B cell (primary cell): Measurements from ENCODE around the gene IKZF1. TPM values are rescaled to one million over a fixed set of nuclear protein-coding genes. Genes with fewer than 3 reads are reported as not detected.

Experiments
- ATAC-seq: fragments of 200-7000 bp; cut with Tn5 transposase; one replicate; pipeline ENCODE4 v1.10.0; 2021; ENCODE audit warnings: low read depth, mild to moderate bottlenecking, moderate number of reproducible peaks, moderate library complexity
- CTCF ChIA-PET: fragments of 350-600 bp; sonication (Branson Sonifier 250); formaldehyde crosslinking; loops from one replicate; lab custom pipeline; 2021; ENCODE audit warnings: antibody characterized with exemption, inconsistent platforms; lab: Charles Lee
- POLR2A ChIA-PET: fragments of 350-600 bp; sonication (Branson Sonifier 250); formaldehyde crosslinking; loops from one replicate; lab custom pipeline; 2021; ENCODE audit warnings: antibody characterized with exemption; lab: Charles Lee
- DNase-seq: peaks from one replicate; pipeline ENCODE4 v3.0.0; 2013
- H2AFZ ChIP-seq: 2 replicates; pipeline ENCODE4 v1.6.1; 2012; ENCODE audit warnings: mild to moderate bottlenecking, low read depth, low read length; ENCODE audit not compliant: insufficient read depth, poor library complexity, severe bottlenecking
- H3K27ac ChIP-seq, 2 donors: 1 replicate in 1 of 2; 2 replicates in 1 of 2; pipeline ENCODE4 v1.5.1; 2012 to 2013; ENCODE audit warnings: low read length in 2 of 2, mild to moderate bottlenecking in 2 of 2, moderate library complexity in 1 of 2
- H3K27me3 ChIP-seq, 4 experiments: fragments of 200-600 bp in 1 of 4; sonication (generic) in 1 of 4; replicated peaks in 1 of 4; 1 replicate in 2 of 4; 2 replicates in 2 of 4; pipeline versions ENCODE4 v1.6.1 to v1.7.0; 2013 to 2016; ENCODE audit warnings: low read length in 3 of 4, mild to moderate bottlenecking in 2 of 4, mixed read lengths in 1 of 4, moderate library complexity in 1 of 4; ENCODE audit not compliant: insufficient read depth in 4 of 4, control insufficient read depth in 3 of 4; ENCODE audit errors: control extremely low read depth in 1 of 4
- H3K36me3 ChIP-seq, 2 experiments: replicated peaks in 1 of 2; 1 replicate in 1 of 2; 2 replicates in 1 of 2; pipeline versions ENCODE4 v1.6.1 to v1.7.1; 2013; ENCODE audit warnings: low read length in 1 of 2; ENCODE audit not compliant: insufficient read depth in 2 of 2, control insufficient read depth in 1 of 2; ENCODE audit errors: control extremely low read depth in 1 of 2, extremely low read depth in 1 of 2
- H3K4me1 ChIP-seq, 2 donors: fragments of 200-600 bp in 1 of 2; sonication (generic) in 1 of 2; 1 replicate in 1 of 2; 2 replicates in 1 of 2; pipeline versions ENCODE4 v1.5.1 to v1.6.1; 2013 to 2017; ENCODE audit warnings: low read length in 2 of 2; ENCODE audit not compliant: control insufficient read depth in 2 of 2, insufficient read depth in 2 of 2
- H3K4me2 ChIP-seq: replicated peaks from 2 replicates; pipeline ENCODE3; 2012; ENCODE audit warnings: mild to moderate bottlenecking, low read depth, low read length; ENCODE audit not compliant: poor library complexity, severe bottlenecking
- H3K4me3 ChIP-seq, 5 experiments: fragments of 200-600 bp in 1 of 5; sonication (generic) in 1 of 5; 1 replicate in 3 of 5; 2 replicates in 2 of 5; pipeline versions ENCODE4 v1.5.1 to v1.7.0; 2011 to 2016; ENCODE audit warnings: low read length in 4 of 5, mild to moderate bottlenecking in 4 of 5, low read depth in 2 of 5, control low read depth in 1 of 5, moderate library complexity in 1 of 5; ENCODE audit not compliant: insufficient read depth in 1 of 5; ENCODE audit errors: control extremely low read depth in 1 of 5, extremely low read depth in 1 of 5
- H3K79me2 ChIP-seq: fragments of 200-600 bp; sonication (generic); one replicate; pipeline ENCODE4 v1.6.0; 2016; ENCODE audit warnings: low read length; ENCODE audit not compliant: control insufficient read depth, insufficient read depth
- H3K9ac ChIP-seq: fragments of 200-600 bp; sonication (generic); 2 replicates; pipeline ENCODE4 v1.6.1; 2017; ENCODE audit warnings: mild to moderate bottlenecking, low read length, moderate library complexity
- H3K9me3 ChIP-seq, 3 donors: one replicate each; pipeline versions ENCODE4 v1.6.1 to v1.7.1; 2013; ENCODE audit warnings: low read length in 2 of 3; ENCODE audit not compliant: control insufficient read depth in 2 of 3, insufficient read depth in 1 of 3; ENCODE audit errors: control extremely low read depth in 1 of 3
- H4K20me1 ChIP-seq: 2 replicates; pipeline ENCODE4 v1.6.0; 2012; ENCODE audit warnings: mild to moderate bottlenecking, low read length; ENCODE audit not compliant: insufficient read depth, control insufficient read depth, poor library complexity, severe bottlenecking
- H3K27ac Mint-ChIP-seq: one replicate; pipeline ENCODE4 v1.8.0; 2021; ENCODE audit warnings: mixed read lengths
- H3K27me3 Mint-ChIP-seq: one replicate; pipeline ENCODE4 v1.8.0; 2021; ENCODE audit warnings: mixed read lengths
- H3K4me1 Mint-ChIP-seq: one replicate; pipeline ENCODE4 v1.8.0; 2021; ENCODE audit warnings: mixed read lengths
- H3K4me3 Mint-ChIP-seq: one replicate; pipeline ENCODE4 v1.8.0; 2021; ENCODE audit warnings: mixed read lengths
- H3K9me3 Mint-ChIP-seq: one replicate; pipeline ENCODE4 v1.8.0; 2022; ENCODE audit warnings: mixed read lengths; ENCODE audit not compliant: insufficient read depth
- EZH2 ChIP-seq: IDR thresholded peaks from 2 replicates; pipeline ENCODE4 v1.6.1; 2012; ENCODE audit warnings: borderline replicate concordance, low read depth, mild to moderate bottlenecking, moderate library complexity, low read length; ENCODE audit not compliant: insufficient read depth, poor library complexity, severe bottlenecking
- WGBS: methylation state at CpG from one replicate; pipeline ENCODE4 v1.1.5; 2013; ENCODE audit warnings: missing lambda C conversion rate; ENCODE audit not compliant: insufficient coverage; 5-methylcytosine and 5-hydroxymethylcytosine counted together
- intact Hi-C: fragments of 100-400 bp; cut with micrococcal nuclease; formaldehyde crosslinking; loops from one replicate; pipeline ENCODE4 v1.10.0; 2022
- polyA plus RNA-seq: library from polyadenylated mRNA; depleted of rRNA; stranded (reverse); fragments of >200 nt; gene quantifications from 2 replicates; pipeline ENCODE4 v1.2.3, GENCODE V29; 2012
- total RNA-seq, 2 donors: library from RNA; stranded (reverse); fragments of 120-200 nt in 1 of 2; gene quantifications; 1 replicate in 1 of 2; 2 replicates in 1 of 2; pipeline versions ENCODE4 v1.2.3 to v1.2.4, GENCODE V29; 2013 to 2022
- TF ChIP-seq, protein P1 (sequence below): fragments of 200-600 bp; IDR thresholded peaks from one replicate; pipeline ENCODE4 v1.8.0; 2022; ENCODE audit warnings: antibody characterized with exemption, mild to moderate bottlenecking

IKZF1 gene
- total and polyA plus RNA-seq, 2 donors (not counting 1 experiment from before 2014, with no cell fraction given): 199 to 254 TPM

GRCh38 chr7:50425318-50425717 lies 120.8 kb downstream of the IKZF1 start:
- no peak overlapping the region for H3K4me3 ChIP-seq
- TF ChIP-seq, protein P1, sequence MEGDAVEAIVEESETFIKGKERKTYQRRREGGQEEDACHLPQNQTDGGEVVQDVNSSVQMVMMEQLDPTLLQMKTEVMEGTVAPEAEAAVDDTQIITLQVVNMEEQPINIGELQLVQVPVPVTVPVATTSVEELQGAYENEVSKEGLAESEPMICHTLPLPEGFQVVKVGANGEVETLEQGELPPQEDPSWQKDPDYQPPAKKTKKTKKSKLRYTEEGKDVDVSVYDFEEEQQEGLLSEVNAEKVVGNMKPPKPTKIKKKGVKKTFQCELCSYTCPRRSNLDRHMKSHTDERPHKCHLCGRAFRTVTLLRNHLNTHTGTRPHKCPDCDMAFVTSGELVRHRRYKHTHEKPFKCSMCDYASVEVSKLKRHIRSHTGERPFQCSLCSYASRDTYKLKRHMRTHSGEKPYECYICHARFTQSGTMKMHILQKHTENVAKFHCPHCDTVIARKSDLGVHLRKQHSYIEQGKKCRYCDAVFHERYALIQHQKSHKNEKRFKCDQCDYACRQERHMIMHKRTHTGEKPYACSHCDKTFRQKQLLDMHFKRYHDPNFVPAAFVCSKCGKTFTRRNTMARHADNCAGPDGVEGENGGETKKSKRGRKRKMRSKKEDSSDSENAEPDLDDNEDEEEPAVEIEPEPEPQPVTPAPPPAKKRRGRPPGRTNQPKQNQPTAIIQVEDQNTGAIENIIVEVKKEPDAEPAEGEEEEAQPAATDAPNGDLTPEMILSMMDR: no peak
- no peak for TF ChIP-seq EZH2
- no peak overlapping the region for H2AFZ ChIP-seq
- H3K4me3 Mint-ChIP-seq: no peak overlapping the region
- no peaks in the 10 kb centered on the region for H3K27me3 Mint-ChIP-seq
- DNase-seq: no peak
- intact Hi-C loops: no loop called here
- H3K4me1 Mint-ChIP-seq: peaks cover 8% of the 10 kb centered on the region
- H3K79me2 ChIP-seq: no peaks in the 10 kb centered on the region
- no peaks in the 10 kb centered on the region for H3K9me3 ChIP-seq
- 100% methylated on average over 3 of the region's 6 CpGs for WGBS
- no peak for ATAC-seq
- peaks cover 0 to 4% of the 10 kb centered on the region in 2 donors for H3K4me1 ChIP-seq
- no peaks in the 10 kb centered on the region for H4K20me1 ChIP-seq
- no peak overlapping the region for H3K27ac Mint-ChIP-seq
- no peak overlapping the region for H3K4me2 ChIP-seq
- no peak overlapping the region for H3K27ac ChIP-seq
- H3K9ac ChIP-seq: no peak overlapping the region
- ChIA-PET POLR2A (no interaction called here), CTCF (interaction anchor here (1.0 to 3.6 kb wide), 3 partner anchors 8 to 283 kb away, joined by 4 to 15 read pairs (median 10); no protein-coding TSS in a partner anchor)
- no peaks in the 10 kb centered on the region for H3K9me3 Mint-ChIP-seq
- no peaks in the 10 kb centered on the region for H3K36me3 ChIP-seq
- no peaks in the 10 kb centered on the region for H3K27me3 ChIP-seq

DNA sequence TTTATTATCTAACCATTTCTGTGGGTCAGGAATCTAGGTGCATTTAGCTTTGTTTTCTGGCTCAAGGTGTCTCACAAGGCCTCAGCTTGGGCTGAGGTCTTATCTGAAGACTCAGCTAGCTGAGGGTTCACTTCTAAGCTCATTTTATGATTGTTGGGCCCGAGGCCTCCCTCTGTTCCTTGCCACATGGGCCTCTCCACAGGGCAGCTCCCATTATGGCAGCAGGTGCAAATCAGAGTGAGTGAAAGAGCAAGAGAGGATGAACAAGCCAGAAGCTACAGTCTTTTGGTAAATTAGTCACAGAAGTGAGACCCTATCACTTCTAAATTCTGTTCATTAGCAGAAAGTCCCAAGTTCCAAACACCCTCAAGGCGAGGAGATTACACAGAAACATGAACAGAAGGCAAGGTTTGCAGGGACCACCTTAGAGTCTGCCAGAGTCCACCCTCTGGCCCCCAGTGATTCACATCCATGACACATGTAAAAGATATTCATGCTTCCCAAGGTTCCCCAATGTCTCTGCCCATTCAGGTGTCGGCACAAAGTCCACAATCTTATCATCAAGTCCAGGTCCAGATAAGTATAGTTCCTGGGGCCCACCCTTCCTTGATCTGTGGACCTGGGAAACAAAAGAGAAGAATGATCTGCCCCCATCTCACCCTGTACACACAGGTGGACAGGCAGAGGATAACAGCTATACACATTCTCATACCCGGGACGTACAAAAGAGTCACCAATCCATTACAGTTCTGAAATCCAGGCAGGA lies 121.9 kb downstream of the IKZF1 start:
- Histone ChIP-seq H3K9ac (no peak overlapping the region), H3K36me3 (no peaks in the 10 kb centered on the region), H3K27ac (no peak overlapping the region), H3K27me3 (no peaks in the 10 kb centered on the region), H3K9me3 (no peaks in the 10 kb centered on the region), H3K4me2 (no peak overlapping the region), H2AFZ (no peak overlapping the region), H4K20me1 (no peaks in the 10 kb centered on the region), H3K4me1 (peaks cover 0 to 4% of the 10 kb centered on the region in 2 donors), H3K4me3 (no peak overlapping the region), H3K79me2 (no peaks in the 10 kb centered on the region)
- ChIA-PET CTCF (interaction anchor here (2.5 to 3.6 kb wide), 2 partner anchors 9 to 220 kb away, joined by 15 to 18 read pairs; no protein-coding TSS in a partner anchor), POLR2A (no interaction called here)
- Mint-ChIP-seq H3K27me3 (no peaks in the 10 kb centered on the region), H3K9me3 (no peaks in the 10 kb centered on the region), H3K4me3 (no peak overlapping the region), H3K4me1 (peaks cover 8% of the 10 kb centered on the region), H3K27ac (no peak overlapping the region)
- intact Hi-C loops: no loop called here
- 99% methylated on average over 4 of the region's 5 CpGs for WGBS
- ATAC-seq: no peak
- TF ChIP-seq EZH2: no peak
- no peak for DNase-seq
